GM13977 (cell line): ENCODE measurements around the gene GRIN3A.

Experiments
- DNase-seq: peaks from one replicate; pipeline ENCODE4 v3.0.0; 2012; ENCODE audit warnings: low spot score
- CTCF ChIP-seq: IDR thresholded peaks from 2 replicates; pipeline ENCODE4 v1.5.1; 2012; ENCODE audit warnings: mild to moderate bottlenecking, control low read depth; ENCODE audit not compliant: insufficient read depth; ENCODE audit errors: extremely low read depth, missing control alignments
- in situ Hi-C: fragments of 300-500 bp; cut with MboI; formaldehyde crosslinking; loops from one replicate; pipeline ENCODE4 v1.12.0; 2022; ENCODE audit warnings: low sequenced_read_pairs, low pct_unique_long_range_greater_than_20kb, mixed read lengths, inconsistent platforms; ENCODE audit not compliant: unreplicated experiment

The GRIN3A gene

GRCh38 chr9:101718192-101718591, 20.3 kb downstream of the GRIN3A start:
- TF ChIP-seq CTCF, result no peak
- no peak for DNase-seq
- in situ Hi-C loops, result no loop called here

- no peak for DNase-seq
- TF ChIP-seq CTCF, result no peak
- in situ Hi-C loops, result no loop called here
These were observed 21.8 kb downstream of the GRIN3A start for GRCh38 chr9:101716629-101717028.

- in situ Hi-C loops, result no loop called here
- peak; percentile 30 for DNase-seq
- TF ChIP-seq CTCF, result peak; percentile 76
These were observed 27.0 kb downstream of the GRIN3A start for GRCh38 chr9:101711330-101711941.

- TF ChIP-seq CTCF, result no peak
- no peak for DNase-seq
- in situ Hi-C loops, result no loop called here
These were observed 29.6 kb downstream of the GRIN3A start for GRCh38 chr9:101708855-101709254.

- TF ChIP-seq CTCF, result no peak
- in situ Hi-C loops, result no loop called here
- DNase-seq, result no peak
These were observed 30.7 kb downstream of the GRIN3A start for GRCh38 chr9:101707721-101708120.

- TF ChIP-seq CTCF, result no peak
- in situ Hi-C loops, result no loop called here
These were observed 31.4 kb downstream of the GRIN3A start for GRCh38 chr9:101706997-101707396.

More at GRCh38 chr9:101706997-101707396, 31.4 kb downstream of the GRIN3A start:
- no peak for DNase-seq
